IgD-negative memory B cell (primary cell): ENCODE data around the gene TRA2B. TPM values are rescaled to one million over a fixed set of nuclear protein-coding genes. Genes with fewer than 3 reads are reported as not detected.

Source experiments
- H3K27ac Mint-ChIP-seq, 3 donors: one replicate each; pipeline ENCODE4 v1.8.0; 2020 to 2022; ENCODE audit warnings: mild to moderate bottlenecking in 3 of 3, mixed read lengths in 3 of 3, moderate library complexity in 1 of 3
- H3K27me3 Mint-ChIP-seq: one replicate; pipeline ENCODE4 v1.8.0; 2021; ENCODE audit warnings: mixed read lengths
- H3K36me3 Mint-ChIP-seq: one replicate; pipeline ENCODE4 v1.8.0; 2020; ENCODE audit warnings: mild to moderate bottlenecking, mixed read lengths
- H3K4me1 Mint-ChIP-seq, 3 donors: one replicate each; pipeline ENCODE4 v1.8.0; 2020 to 2022; ENCODE audit warnings: mixed read lengths in 3 of 3, mild to moderate bottlenecking in 1 of 3
- H3K4me3 Mint-ChIP-seq, 4 donors: one replicate each; pipeline ENCODE4 v1.8.0; 2020 to 2022; ENCODE audit warnings: mild to moderate bottlenecking in 4 of 4, mixed read lengths in 4 of 4, moderate library complexity in 3 of 4
- H3K9me3 Mint-ChIP-seq, 3 donors: one replicate each; pipeline ENCODE4 v1.8.0; 2020 to 2021; ENCODE audit warnings: mixed read lengths in 3 of 3, mild to moderate bottlenecking in 1 of 3
- polyA plus RNA-seq: library from polyadenylated mRNA; unstranded; fragments of 300-500 nt; fragmentation: Illumina TruSeq; gene quantifications from one replicate; pipeline ENCODE4 v1.2.3, GENCODE V29; 2021

The TRA2B gene
- polyA plus RNA-seq, 1 donor from 2014 or later: 358 TPM

DNA sequence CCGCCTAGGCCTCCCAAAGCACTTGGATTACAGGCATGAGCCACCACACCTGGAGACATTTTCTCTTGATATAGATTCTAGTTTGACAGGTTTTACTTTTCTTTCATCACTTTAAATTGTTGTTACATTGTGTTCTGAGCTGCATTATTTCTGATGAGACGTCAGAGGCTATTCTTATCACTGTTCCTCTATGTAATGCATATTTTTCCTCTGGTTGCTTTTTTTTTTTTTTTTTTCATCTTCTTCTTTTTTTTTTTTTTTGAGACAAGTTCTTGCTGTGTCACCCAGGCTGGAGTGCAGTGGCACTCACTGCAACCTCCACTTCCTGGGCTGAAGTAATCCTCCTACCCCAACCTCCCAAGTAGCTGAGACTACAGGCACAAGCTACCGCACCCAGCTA is 41.2 kb downstream of the TRA2B start:
- Mint-ChIP-seq H3K4me3 (no peak overlapping the region), H3K4me1 (no peaks in the 10 kb centered on the region), H3K27ac (no peak overlapping the region), H3K27me3 (peaks cover 3% of the 10 kb centered on the region), H3K9me3 (peaks cover 0 to 11% (median 4%) of the 10 kb centered on the region in 3 donors), H3K36me3 (no peaks in the 10 kb centered on the region)

- no peaks in the 10 kb centered on the region for H3K9me3 Mint-ChIP-seq
- peaks cover 2% of the 10 kb centered on the region for H3K27me3 Mint-ChIP-seq
- peaks cover 0 to 3% (median 0%) of the 10 kb centered on the region in 3 donors for H3K4me1 Mint-ChIP-seq
- no peak overlapping the region for H3K4me3 Mint-ChIP-seq
- H3K27ac Mint-ChIP-seq: no peak overlapping the region
- H3K36me3 Mint-ChIP-seq: no peaks in the 10 kb centered on the region
Measured at GRCh38 chr3:185887066-185887465, 50.7 kb downstream of the TRA2B start.

- Mint-ChIP-seq H3K27me3 (peaks cover 5% of the 10 kb centered on the region), H3K4me1 (peaks cover 0 to 3% (median 1%) of the 10 kb centered on the region in 3 donors), H3K4me3 (no peak overlapping the region), H3K27ac (no peak overlapping the region), H3K9me3 (no peaks in the 10 kb centered on the region), H3K36me3 (no peaks in the 10 kb centered on the region)
Measured at GRCh38 chr3:185884641-185885040, 53.2 kb downstream of the TRA2B start.

DNA sequence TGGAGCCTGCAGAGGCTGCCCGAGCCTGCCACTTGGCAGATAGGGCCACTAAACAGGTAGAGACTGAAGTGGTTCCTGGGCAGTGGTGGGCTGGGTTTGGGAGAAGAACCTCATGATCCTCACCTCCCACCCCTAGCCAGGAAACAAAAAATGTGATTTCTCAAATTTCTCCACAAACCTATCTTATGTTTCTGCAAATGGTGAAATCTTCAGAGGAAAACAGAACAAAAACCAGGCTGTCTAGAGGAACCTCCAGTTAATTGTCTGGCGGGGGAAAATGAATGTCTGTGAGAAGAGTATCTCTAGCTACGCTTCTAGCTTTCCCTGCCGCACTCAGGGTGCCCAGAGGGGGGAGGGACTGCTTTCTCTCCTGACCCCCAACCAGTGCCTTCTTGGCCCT is 55.9 kb downstream of the TRA2B start:
- Mint-ChIP-seq H3K36me3 (no peaks in the 10 kb centered on the region), H3K9me3 (no peaks in the 10 kb centered on the region), H3K27me3 (peaks cover 7% of the 10 kb centered on the region), H3K4me3 (no peak overlapping the region), H3K4me1 (peaks cover 0 to 1% (median 0%) of the 10 kb centered on the region in 3 donors), H3K27ac (no peak overlapping the region)

DNA sequence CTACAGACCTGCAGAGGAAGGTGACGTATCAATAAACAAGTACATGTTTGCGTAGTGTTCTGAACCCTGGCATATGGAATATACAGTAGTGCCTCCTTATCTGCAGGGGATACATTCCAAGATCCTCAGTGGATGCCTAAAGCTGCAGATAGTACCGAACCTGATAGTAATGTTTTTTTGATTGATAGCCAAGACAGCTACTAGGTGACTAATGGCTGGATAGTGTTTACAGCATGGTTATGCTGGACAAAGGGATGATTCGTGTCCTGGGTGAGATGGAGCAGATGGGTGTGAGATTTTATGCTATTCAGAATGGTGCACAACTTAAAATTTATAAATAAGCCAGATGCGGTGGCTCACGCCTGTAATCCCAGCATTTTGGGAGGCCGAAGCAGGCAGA is 57.2 kb downstream of the TRA2B start:
- Mint-ChIP-seq H3K36me3 (no peaks in the 10 kb centered on the region), H3K27me3 (peaks cover 7% of the 10 kb centered on the region), H3K27ac (no peak overlapping the region), H3K4me3 (no peak overlapping the region), H3K9me3 (no peaks in the 10 kb centered on the region), H3K4me1 (peaks cover 0 to 1% (median 0%) of the 10 kb centered on the region in 3 donors)

DNA sequence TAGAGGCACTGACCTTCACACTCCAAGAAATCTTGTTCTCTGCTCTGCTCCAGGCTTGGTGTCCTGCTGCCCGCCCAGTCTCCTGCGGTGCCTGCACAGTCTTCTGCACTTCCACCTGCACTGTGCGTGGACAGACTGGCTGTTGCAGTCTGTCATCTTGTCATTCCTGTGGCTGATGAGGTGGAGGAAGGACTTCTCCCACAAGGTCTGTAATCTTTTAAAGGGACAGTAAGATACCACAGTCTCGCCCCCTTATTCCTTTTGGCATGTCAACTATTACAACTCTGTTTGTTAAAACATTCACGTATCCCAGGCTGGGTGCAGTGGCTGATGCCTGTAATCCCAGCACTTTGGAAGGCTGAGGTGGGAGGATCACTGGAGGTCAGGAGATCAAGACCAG is 58.9 kb downstream of the TRA2B start:
- Mint-ChIP-seq H3K36me3 (no peaks in the 10 kb centered on the region), H3K4me3 (no peak overlapping the region), H3K27me3 (peaks cover 7% of the 10 kb centered on the region), H3K27ac (no peak overlapping the region), H3K9me3 (no peaks in the 10 kb centered on the region), H3K4me1 (peaks cover 0 to 5% (median 2%) of the 10 kb centered on the region in 3 donors)

GRCh38 chr3:185874119-185874518 is 63.7 kb downstream of the TRA2B start:
- Mint-ChIP-seq H3K27ac (no peak overlapping the region), H3K36me3 (no peaks in the 10 kb centered on the region), H3K4me3 (no peak overlapping the region), H3K4me1 (peaks cover 0 to 4% (median 2%) of the 10 kb centered on the region in 3 donors), H3K27me3 (peaks cover 9% of the 10 kb centered on the region), H3K9me3 (no peaks in the 10 kb centered on the region)

GRCh38 chr3:185867650-185868049 is 70.2 kb downstream of the TRA2B start:
- H3K36me3 Mint-ChIP-seq: no peaks in the 10 kb centered on the region
- no peaks in the 10 kb centered on the region for H3K9me3 Mint-ChIP-seq
- H3K27ac Mint-ChIP-seq: no peak overlapping the region
- H3K4me3 Mint-ChIP-seq: no peak overlapping the region
- H3K4me1 Mint-ChIP-seq: no peaks in the 10 kb centered on the region
- peaks cover 9% of the 10 kb centered on the region for H3K27me3 Mint-ChIP-seq

DNA sequence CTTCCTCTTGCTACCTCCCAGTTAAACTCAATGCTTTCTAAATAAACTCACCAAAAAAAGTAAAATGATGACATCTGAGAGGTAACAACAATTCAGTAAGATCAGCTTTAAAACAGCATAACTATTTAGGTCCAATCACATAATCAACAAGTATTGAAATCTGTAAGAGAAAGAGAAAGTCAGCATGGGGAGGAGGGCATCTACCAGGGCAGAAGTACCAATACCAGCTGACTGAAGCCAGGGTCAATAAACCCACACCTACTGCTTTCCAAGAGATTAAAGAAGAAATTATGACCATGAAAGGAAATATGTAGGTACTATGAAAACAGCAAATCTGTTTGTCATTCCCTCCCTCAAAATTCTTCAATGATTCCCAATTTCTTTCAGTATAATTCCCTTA is 70.8 kb downstream of the TRA2B start:
- Mint-ChIP-seq H3K4me1 (no peaks in the 10 kb centered on the region), H3K9me3 (no peaks in the 10 kb centered on the region), H3K4me3 (no peak overlapping the region), H3K27me3 (peaks cover 9% of the 10 kb centered on the region), H3K27ac (no peak overlapping the region), H3K36me3 (no peaks in the 10 kb centered on the region)

DNA sequence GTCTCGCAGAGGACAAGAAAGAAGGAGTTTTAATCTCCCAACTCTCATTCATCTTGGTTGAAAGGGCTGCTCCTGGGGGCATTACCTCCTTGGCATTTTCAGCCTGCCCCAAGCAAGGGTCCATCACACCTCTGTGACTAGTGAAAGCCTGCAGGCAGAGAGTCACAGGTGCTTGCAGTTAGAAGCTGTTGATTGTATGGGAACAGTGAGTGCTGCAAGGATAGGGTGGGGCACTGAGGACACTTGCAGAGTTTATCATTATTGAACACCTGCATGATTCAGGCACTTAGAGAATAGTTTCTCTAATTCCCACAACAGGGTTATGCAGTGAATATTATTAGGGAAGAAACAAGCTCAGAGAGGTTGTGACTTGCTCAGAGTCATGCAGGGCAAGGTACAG is 71.3 kb downstream of the TRA2B start:
- Mint-ChIP-seq H3K9me3 (no peaks in the 10 kb centered on the region), H3K4me1 (no peaks in the 10 kb centered on the region), H3K36me3 (no peaks in the 10 kb centered on the region), H3K4me3 (no peak overlapping the region), H3K27ac (no peak overlapping the region), H3K27me3 (peaks cover 9% of the 10 kb centered on the region)

Other genes starting within 250 kb of the TRA2B start
- gene IGF2BP2, start 113.0 kb downstream of the TRA2B start, polyA plus RNA-seq: not detected
- gene ETV5, start 171.1 kb upstream of the TRA2B start, polyA plus RNA-seq: 0.36 TPM